GM23338 (cell line): ENCODE measurements around the gene HSPD1. TPM values are rescaled to one million over a fixed set of nuclear protein-coding genes. Genes with fewer than 3 reads are reported as not detected.

ENCODE experiments used
- ATAC-seq: fragments of 200-7000 bp; cut with Tn5 transposase; 3 replicates; pipeline ENCODE4 v1.9.1; 2020
- DNase-seq: peaks from one replicate; pipeline ENCODE4 v3.0.0-alpha.2; 2015; ENCODE audit warnings: low spot score
- H2AFZ ChIP-seq: fragments of 200-600 bp; sonication (generic); 2 replicates; pipeline ENCODE4 v1.8.0; 2016; ENCODE audit warnings: antibody characterized with exemption, mild to moderate bottlenecking, moderate library complexity
- H3F3A ChIP-seq: fragments of 200-600 bp; sonication (generic); replicated peaks from 2 replicates; pipeline ENCODE4 v1.8.0; 2017; ENCODE audit warnings: antibody characterized with exemption, mixed run types, low read depth
- H3K27ac ChIP-seq: fragments of 200-600 bp; sonication (generic); 2 replicates; pipeline ENCODE4 v1.6.1; 2016; ENCODE audit warnings: low read depth
- H3K27me3 ChIP-seq: fragments of 200-600 bp; sonication (generic); 2 replicates; pipeline ENCODE4 v1.8.0; 2016; ENCODE audit warnings: mild to moderate bottlenecking, mixed run types, moderate library complexity; ENCODE audit not compliant: insufficient read depth
- H3K36me3 ChIP-seq: fragments of 200-600 bp; sonication (generic); 2 replicates; pipeline ENCODE4 v1.8.0; 2016; ENCODE audit warnings: mild to moderate bottlenecking; ENCODE audit not compliant: insufficient read depth
- H3K4me1 ChIP-seq: fragments of 200-600 bp; sonication (generic); 2 replicates; pipeline ENCODE4 v1.8.0; 2016; ENCODE audit warnings: mild to moderate bottlenecking, moderate library complexity; ENCODE audit not compliant: insufficient read depth
- H3K4me2 ChIP-seq: fragments of 200-600 bp; sonication (generic); 2 replicates; pipeline ENCODE4 v1.7.1; 2017; ENCODE audit warnings: mixed run types
- H3K4me3 ChIP-seq: fragments of 200-600 bp; sonication (generic); 2 replicates; pipeline ENCODE4 v1.6.1; 2016; ENCODE audit warnings: mixed run types
- H3K79me2 ChIP-seq: fragments of 200-600 bp; sonication (generic); replicated peaks from 2 replicates; pipeline ENCODE4 v1.8.0; 2017; ENCODE audit warnings: mild to moderate bottlenecking; ENCODE audit not compliant: insufficient read depth
- H3K9me2 ChIP-seq: fragments of 200-600 bp; sonication (generic); 2 replicates; pipeline ENCODE4 v1.8.0; 2017; ENCODE audit not compliant: insufficient read depth
- H4K20me1 ChIP-seq: fragments of 200-600 bp; sonication (generic); replicated peaks from 2 replicates; pipeline ENCODE4 v1.8.0; 2017; ENCODE audit warnings: mild to moderate bottlenecking; ENCODE audit not compliant: insufficient read depth
- H3K27ac Mint-ChIP-seq: 2 replicates; pipeline ENCODE4 v1.8.0; 2020; ENCODE audit warnings: inconsistent platforms, mild to moderate bottlenecking, moderate library complexity, mixed read lengths
- H3K27me3 Mint-ChIP-seq: 3 replicates; pipeline ENCODE4 v1.8.0; 2022; ENCODE audit warnings: low read depth, mild to moderate bottlenecking, moderate library complexity, mixed read lengths, inconsistent platforms; ENCODE audit not compliant: insufficient read depth, poor library complexity
- H3K36me3 Mint-ChIP-seq: 3 replicates; pipeline ENCODE4 v1.8.0; 2021; ENCODE audit warnings: low read depth, mild to moderate bottlenecking, inconsistent platforms, moderate library complexity, mixed read lengths
- H3K4me1 Mint-ChIP-seq: 3 replicates; pipeline ENCODE4 v1.8.0; 2020; ENCODE audit warnings: mild to moderate bottlenecking, inconsistent platforms, mixed read lengths
- H3K4me3 Mint-ChIP-seq: 3 replicates; pipeline ENCODE4 v1.8.0; 2021; ENCODE audit warnings: moderate library complexity, mild to moderate bottlenecking, inconsistent platforms, mixed read lengths
- H3K9me3 Mint-ChIP-seq: 3 replicates; pipeline ENCODE4 v1.8.0; 2020; ENCODE audit warnings: moderate library complexity, mild to moderate bottlenecking, inconsistent platforms, mixed read lengths
- CREB1 ChIP-seq: fragments of 250-450 bp; sonication (Bioruptor Pico); IDR thresholded peaks from 2 replicates; pipeline ENCODE4 v1.5.0; 2020; ENCODE audit warnings: low read depth, mild to moderate bottlenecking, moderate library complexity
- EZH2phosphoT487 ChIP-seq: fragments of 200-600 bp; sonication (generic); IDR thresholded peaks from one replicate; pipeline ENCODE4 v1.8.1; 2018; ENCODE audit warnings: antibody characterized with exemption; ENCODE audit not compliant: unreplicated experiment
- NANOG ChIP-seq: IDR thresholded peaks from 2 replicates; pipeline ENCODE4 v1.6.1; 2016; ENCODE audit warnings: antibody characterized with exemption, borderline replicate concordance
- POLR2AphosphoS5 ChIP-seq: IDR thresholded peaks from 2 replicates; pipeline ENCODE4 v1.6.1; 2016; ENCODE audit warnings: antibody characterized with exemption, low read depth
- STAT1 ChIP-seq: IDR thresholded peaks from one replicate; pipeline ENCODE4 v1.6.1; 2016; ENCODE audit warnings: antibody characterized with exemption; ENCODE audit not compliant: unreplicated experiment
- ZNF114 ChIP-seq: fragments of 250-450 bp; sonication (Bioruptor Pico); IDR thresholded peaks from 2 replicates; pipeline ENCODE4 v1.5.0; 2020; ENCODE audit warnings: mild to moderate bottlenecking, moderate library complexity
- polyA plus RNA-seq: library from polyadenylated mRNA; unstranded; fragments of >200 nt; fragmentation: Nextera tagmentation; extraction: Ambion mirVana; gene quantifications from 2 replicates; pipeline ENCODE4 v1.2.1, GENCODE V29; 2016
- total RNA-seq: library from RNA; depleted of rRNA; stranded (reverse); fragments of >200 nt; shearing (Covaris generic); gene quantifications from 2 replicates; pipeline ENCODE4 v1.2.3, GENCODE V29; 2014
- TF ChIP-seq, protein P1 (sequence below), 2 experiments: fragments of 200-600 bp in 1 of 2; sonication (generic) in 1 of 2; conservative IDR thresholded peaks; 2 replicates each; pipeline versions ENCODE4 v1.5.1 to v1.6.1; 2016 to 2017; ENCODE audit warnings: antibody characterized with exemption in 2 of 2, low read depth in 2 of 2, mild to moderate bottlenecking in 2 of 2, moderate library complexity in 1 of 2
- TF ChIP-seq, protein P2 (sequence below): IDR thresholded peaks from 2 replicates; pipeline ENCODE4 v1.6.1; 2016; ENCODE audit warnings: antibody characterized with exemption
- TF ChIP-seq, protein P3 (sequence below): IDR thresholded peaks from one replicate; pipeline ENCODE4 v1.6.1; 2018; ENCODE audit warnings: antibody characterized with exemption; ENCODE audit not compliant: unreplicated experiment
- TF ChIP-seq, protein P4 (sequence below): fragments of 250-450 bp; sonication (Bioruptor Pico); IDR thresholded peaks from 2 replicates; pipeline ENCODE4 v1.5.0; 2020; ENCODE audit warnings: mild to moderate bottlenecking, moderate library complexity

The HSPD1 gene
- total and polyA plus RNA-seq, 2 experiments from 2014 or later: 880 to 1,188 TPM

DNA sequence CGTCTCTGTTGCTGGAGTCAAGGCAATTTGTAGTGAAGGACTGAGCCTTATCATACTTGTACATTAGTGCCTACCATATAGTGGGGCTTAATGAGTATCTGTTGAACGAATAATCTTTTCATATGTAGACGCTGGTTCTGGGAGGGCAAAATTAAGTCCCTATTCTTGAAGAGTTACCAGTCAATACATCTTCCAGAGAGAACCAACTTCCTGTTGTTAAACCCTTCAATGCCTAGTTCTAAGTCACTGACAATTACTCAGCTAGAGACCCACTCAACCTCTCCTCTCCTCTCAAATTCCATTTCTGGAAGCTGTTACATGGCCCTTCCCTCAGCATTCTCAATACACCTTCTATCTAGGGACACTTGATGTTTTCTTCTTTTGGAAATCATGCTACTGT lies 15.1 kb upstream of the HSPD1 start:
- Histone ChIP-seq H3K4me3 (peak overlapping the region; percentile 86), H3K36me3 (no peaks in the 10 kb centered on the region), H2AFZ (no peak overlapping the region), H3K79me2 (peaks cover 35% of the 10 kb centered on the region), H3K9me2 (no peaks in the 10 kb centered on the region), H3K27ac (no peak overlapping the region), H3K4me1 (peaks cover 25% of the 10 kb centered on the region), H3K27me3 (no peaks in the 10 kb centered on the region), H3F3A (peaks cover 13% of the 10 kb centered on the region; the same call in 1 of the 2 replicates), H4K20me1 (peaks cover 19% of the 10 kb centered on the region), H3K4me2 (peak overlapping the region; percentile 93)
- ATAC-seq (0 out of 3 replicates have a peak, but pooled peaks have one; percentile 2), DNase-seq (peak; percentile 36)
- no peaks in the 10 kb centered on the region; the same call in 2 of the 3 replicates for H3K9me3 Mint-ChIP-seq
- TF ChIP-seq CREB1 (CRISPR knock-in tag) (no peak), ZNF114 (CRISPR knock-in tag) (no peak), POLR2AphosphoS5 (no peak), STAT1 (no peak), EZH2phosphoT487 (no peak), NANOG (no peak)
- TF ChIP-seq, protein P1, sequence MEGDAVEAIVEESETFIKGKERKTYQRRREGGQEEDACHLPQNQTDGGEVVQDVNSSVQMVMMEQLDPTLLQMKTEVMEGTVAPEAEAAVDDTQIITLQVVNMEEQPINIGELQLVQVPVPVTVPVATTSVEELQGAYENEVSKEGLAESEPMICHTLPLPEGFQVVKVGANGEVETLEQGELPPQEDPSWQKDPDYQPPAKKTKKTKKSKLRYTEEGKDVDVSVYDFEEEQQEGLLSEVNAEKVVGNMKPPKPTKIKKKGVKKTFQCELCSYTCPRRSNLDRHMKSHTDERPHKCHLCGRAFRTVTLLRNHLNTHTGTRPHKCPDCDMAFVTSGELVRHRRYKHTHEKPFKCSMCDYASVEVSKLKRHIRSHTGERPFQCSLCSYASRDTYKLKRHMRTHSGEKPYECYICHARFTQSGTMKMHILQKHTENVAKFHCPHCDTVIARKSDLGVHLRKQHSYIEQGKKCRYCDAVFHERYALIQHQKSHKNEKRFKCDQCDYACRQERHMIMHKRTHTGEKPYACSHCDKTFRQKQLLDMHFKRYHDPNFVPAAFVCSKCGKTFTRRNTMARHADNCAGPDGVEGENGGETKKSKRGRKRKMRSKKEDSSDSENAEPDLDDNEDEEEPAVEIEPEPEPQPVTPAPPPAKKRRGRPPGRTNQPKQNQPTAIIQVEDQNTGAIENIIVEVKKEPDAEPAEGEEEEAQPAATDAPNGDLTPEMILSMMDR (conservative IDR thresholded peaks at IDR 0.05; ENCODE audit: low read depth in 2 of 2): no peak
- TF ChIP-seq, protein P2, sequence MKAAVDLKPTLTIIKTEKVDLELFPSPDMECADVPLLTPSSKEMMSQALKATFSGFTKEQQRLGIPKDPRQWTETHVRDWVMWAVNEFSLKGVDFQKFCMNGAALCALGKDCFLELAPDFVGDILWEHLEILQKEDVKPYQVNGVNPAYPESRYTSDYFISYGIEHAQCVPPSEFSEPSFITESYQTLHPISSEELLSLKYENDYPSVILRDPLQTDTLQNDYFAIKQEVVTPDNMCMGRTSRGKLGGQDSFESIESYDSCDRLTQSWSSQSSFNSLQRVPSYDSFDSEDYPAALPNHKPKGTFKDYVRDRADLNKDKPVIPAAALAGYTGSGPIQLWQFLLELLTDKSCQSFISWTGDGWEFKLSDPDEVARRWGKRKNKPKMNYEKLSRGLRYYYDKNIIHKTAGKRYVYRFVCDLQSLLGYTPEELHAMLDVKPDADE: no peak
- TF ChIP-seq, protein P3, sequence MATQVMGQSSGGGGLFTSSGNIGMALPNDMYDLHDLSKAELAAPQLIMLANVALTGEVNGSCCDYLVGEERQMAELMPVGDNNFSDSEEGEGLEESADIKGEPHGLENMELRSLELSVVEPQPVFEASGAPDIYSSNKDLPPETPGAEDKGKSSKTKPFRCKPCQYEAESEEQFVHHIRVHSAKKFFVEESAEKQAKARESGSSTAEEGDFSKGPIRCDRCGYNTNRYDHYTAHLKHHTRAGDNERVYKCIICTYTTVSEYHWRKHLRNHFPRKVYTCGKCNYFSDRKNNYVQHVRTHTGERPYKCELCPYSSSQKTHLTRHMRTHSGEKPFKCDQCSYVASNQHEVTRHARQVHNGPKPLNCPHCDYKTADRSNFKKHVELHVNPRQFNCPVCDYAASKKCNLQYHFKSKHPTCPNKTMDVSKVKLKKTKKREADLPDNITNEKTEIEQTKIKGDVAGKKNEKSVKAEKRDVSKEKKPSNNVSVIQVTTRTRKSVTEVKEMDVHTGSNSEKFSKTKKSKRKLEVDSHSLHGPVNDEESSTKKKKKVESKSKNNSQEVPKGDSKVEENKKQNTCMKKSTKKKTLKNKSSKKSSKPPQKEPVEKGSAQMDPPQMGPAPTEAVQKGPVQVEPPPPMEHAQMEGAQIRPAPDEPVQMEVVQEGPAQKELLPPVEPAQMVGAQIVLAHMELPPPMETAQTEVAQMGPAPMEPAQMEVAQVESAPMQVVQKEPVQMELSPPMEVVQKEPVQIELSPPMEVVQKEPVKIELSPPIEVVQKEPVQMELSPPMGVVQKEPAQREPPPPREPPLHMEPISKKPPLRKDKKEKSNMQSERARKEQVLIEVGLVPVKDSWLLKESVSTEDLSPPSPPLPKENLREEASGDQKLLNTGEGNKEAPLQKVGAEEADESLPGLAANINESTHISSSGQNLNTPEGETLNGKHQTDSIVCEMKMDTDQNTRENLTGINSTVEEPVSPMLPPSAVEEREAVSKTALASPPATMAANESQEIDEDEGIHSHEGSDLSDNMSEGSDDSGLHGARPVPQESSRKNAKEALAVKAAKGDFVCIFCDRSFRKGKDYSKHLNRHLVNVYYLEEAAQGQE: no peak
- TF ChIP-seq, protein P4, sequence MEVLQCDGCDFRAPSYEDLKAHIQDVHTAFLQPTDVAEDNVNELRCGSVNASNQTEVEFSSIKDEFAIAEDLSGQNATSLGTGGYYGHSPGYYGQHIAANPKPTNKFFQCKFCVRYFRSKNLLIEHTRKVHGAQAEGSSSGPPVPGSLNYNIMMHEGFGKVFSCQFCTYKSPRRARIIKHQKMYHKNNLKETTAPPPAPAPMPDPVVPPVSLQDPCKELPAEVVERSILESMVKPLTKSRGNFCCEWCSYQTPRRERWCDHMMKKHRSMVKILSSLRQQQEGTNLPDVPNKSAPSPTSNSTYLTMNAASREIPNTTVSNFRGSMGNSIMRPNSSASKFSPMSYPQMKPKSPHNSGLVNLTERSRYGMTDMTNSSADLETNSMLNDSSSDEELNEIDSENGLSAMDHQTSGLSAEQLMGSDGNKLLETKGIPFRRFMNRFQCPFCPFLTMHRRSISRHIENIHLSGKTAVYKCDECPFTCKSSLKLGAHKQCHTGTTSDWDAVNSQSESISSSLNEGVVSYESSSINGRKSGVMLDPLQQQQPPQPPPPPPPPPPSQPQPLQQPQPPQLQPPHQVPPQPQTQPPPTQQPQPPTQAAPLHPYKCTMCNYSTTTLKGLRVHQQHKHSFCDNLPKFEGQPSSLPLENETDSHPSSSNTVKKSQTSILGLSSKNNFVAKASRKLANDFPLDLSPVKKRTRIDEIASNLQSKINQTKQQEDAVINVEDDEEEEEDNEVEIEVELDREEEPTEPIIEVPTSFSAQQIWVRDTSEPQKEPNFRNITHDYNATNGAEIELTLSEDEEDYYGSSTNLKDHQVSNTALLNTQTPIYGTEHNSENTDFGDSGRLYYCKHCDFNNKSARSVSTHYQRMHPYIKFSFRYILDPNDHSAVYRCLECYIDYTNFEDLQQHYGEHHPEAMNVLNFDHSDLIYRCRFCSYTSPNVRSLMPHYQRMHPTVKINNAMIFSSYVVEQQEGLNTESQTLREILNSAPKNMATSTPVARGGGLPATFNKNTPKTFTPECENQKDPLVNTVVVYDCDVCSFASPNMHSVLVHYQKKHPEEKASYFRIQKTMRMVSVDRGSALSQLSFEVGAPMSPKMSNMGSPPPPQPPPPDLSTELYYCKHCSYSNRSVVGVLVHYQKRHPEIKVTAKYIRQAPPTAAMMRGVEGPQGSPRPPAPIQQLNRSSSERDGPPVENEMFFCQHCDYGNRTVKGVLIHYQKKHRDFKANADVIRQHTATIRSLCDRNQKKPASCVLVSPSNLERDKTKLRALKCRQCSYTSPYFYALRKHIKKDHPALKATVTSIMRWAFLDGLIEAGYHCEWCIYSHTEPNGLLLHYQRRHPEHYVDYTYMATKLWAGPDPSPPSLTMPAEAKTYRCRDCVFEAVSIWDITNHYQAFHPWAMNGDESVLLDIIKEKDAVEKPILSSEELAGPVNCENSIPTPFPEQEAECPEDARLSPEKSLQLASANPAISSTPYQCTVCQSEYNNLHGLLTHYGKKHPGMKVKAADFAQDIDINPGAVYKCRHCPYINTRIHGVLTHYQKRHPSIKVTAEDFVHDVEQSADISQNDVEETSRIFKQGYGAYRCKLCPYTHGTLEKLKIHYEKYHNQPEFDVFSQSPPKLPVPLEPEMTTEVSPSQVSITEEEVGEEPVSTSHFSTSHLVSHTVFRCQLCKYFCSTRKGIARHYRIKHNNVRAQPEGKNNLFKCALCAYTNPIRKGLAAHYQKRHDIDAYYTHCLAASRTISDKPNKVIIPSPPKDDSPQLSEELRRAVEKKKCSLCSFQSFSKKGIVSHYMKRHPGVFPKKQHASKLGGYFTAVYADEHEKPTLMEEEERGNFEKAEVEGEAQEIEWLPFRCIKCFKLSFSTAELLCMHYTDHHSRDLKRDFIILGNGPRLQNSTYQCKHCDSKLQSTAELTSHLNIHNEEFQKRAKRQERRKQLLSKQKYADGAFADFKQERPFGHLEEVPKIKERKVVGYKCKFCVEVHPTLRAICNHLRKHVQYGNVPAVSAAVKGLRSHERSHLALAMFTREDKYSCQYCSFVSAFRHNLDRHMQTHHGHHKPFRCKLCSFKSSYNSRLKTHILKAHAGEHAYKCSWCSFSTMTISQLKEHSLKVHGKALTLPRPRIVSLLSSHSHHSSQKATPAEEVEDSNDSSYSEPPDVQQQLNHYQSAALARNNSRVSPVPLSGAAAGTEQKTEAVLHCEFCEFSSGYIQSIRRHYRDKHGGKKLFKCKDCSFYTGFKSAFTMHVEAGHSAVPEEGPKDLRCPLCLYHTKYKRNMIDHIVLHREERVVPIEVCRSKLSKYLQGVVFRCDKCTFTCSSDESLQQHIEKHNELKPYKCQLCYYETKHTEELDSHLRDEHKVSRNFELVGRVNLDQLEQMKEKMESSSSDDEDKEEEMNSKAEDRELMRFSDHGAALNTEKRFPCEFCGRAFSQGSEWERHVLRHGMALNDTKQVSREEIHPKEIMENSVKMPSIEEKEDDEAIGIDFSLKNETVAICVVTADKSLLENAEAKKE (CRISPR knock-in tag): no peak
- peaks cover 25% of the 10 kb centered on the region for H3K4me1 Mint-ChIP-seq
- peak overlapping the region; percentile 96 for H3K4me3 Mint-ChIP-seq
- peaks cover 8% of the 10 kb centered on the region for H3K36me3 Mint-ChIP-seq
- no peak overlapping the region for H3K27ac Mint-ChIP-seq
- H3K27me3 Mint-ChIP-seq: peaks cover 14% of the 10 kb centered on the region
